ENCODE results near the gene GARNL3.

Gene GARNL3

GRCh38 chr9:127308652-127309434 lies 44.3 kb downstream of the GARNL3 start:
- H3K4me3 ChIP-seq (ENCODE audit: insufficient read depth, low read depth, low read length, poor library complexity, severe bottlenecking), result no peak overlapping the region

GRCh38 chr9:127309715-127310114 lies 45.1 kb downstream of the GARNL3 start:
- H3K27ac ChIP-seq (ENCODE audit: insufficient read depth, low read length, poor library complexity, severe bottlenecking), result no peak overlapping the region
- no peak overlapping the region for H3K4me3 ChIP-seq (ENCODE audit: insufficient read depth, low read depth, low read length, poor library complexity, severe bottlenecking)
- no peaks in the 10 kb centered on the region for H3K4me1 ChIP-seq (ENCODE audit: control insufficient read depth, insufficient read depth, low read length, poor library complexity, severe bottlenecking)
- no peaks in the 10 kb centered on the region for H3K9me3 ChIP-seq (ENCODE audit: control insufficient read depth, low read length)
- no peak for DNase-seq
- no peaks in the 10 kb centered on the region for H3K27me3 ChIP-seq (replicated peaks; ENCODE audit: control insufficient read depth, insufficient read depth, low read length, poor library complexity, severe bottlenecking)
- no peaks in the 10 kb centered on the region for H3K36me3 ChIP-seq (ENCODE audit: control insufficient read depth, insufficient read depth, low read length)

More at GRCh38 chr9:127308652-127309434, 44.3 kb downstream of the GARNL3 start:
- Histone ChIP-seq H3K27ac (ENCODE audit: insufficient read depth, low read length, poor library complexity, severe bottlenecking) (no peak overlapping the region), H3K9me3 (ENCODE audit: control insufficient read depth, low read length) (no peaks in the 10 kb centered on the region), H3K36me3 (ENCODE audit: control insufficient read depth, insufficient read depth, low read length) (no peaks in the 10 kb centered on the region), H3K27me3 (replicated peaks; ENCODE audit: control insufficient read depth, insufficient read depth, low read length, poor library complexity, severe bottlenecking) (no peaks in the 10 kb centered on the region), H3K4me1 (ENCODE audit: control insufficient read depth, insufficient read depth, low read length, poor library complexity, severe bottlenecking) (no peaks in the 10 kb centered on the region)
- DNase-seq, result no peak

GRCh38 chr9:127311239-127311741 lies 46.7 kb downstream of the GARNL3 start:
- Histone ChIP-seq H3K36me3 (ENCODE audit: control insufficient read depth, insufficient read depth, low read length) (no peaks in the 10 kb centered on the region), H3K4me1 (ENCODE audit: control insufficient read depth, insufficient read depth, low read length, poor library complexity, severe bottlenecking) (no peaks in the 10 kb centered on the region), H3K4me3 (ENCODE audit: insufficient read depth, low read depth, low read length, poor library complexity, severe bottlenecking) (no peak overlapping the region), H3K27me3 (replicated peaks; ENCODE audit: control insufficient read depth, insufficient read depth, low read length, poor library complexity, severe bottlenecking) (no peaks in the 10 kb centered on the region), H3K27ac (ENCODE audit: insufficient read depth, low read length, poor library complexity, severe bottlenecking) (no peak overlapping the region), H3K9me3 (ENCODE audit: control insufficient read depth, low read length) (no peaks in the 10 kb centered on the region)
- no peak for DNase-seq

GRCh38 chr9:127313042-127313560 lies 48.5 kb downstream of the GARNL3 start:
- H3K9me3 ChIP-seq (ENCODE audit: control insufficient read depth, low read length), result no peaks in the 10 kb centered on the region

GRCh38 chr9:127314911-127315310 lies 50.3 kb downstream of the GARNL3 start:
- H3K9me3 ChIP-seq (ENCODE audit: control insufficient read depth, low read length), result no peaks in the 10 kb centered on the region
- no peaks in the 10 kb centered on the region for H3K36me3 ChIP-seq (ENCODE audit: control insufficient read depth, insufficient read depth, low read length)
- DNase-seq, result no peak
- H3K4me3 ChIP-seq (ENCODE audit: insufficient read depth, low read depth, low read length, poor library complexity, severe bottlenecking), result no peak overlapping the region
- H3K27me3 ChIP-seq (replicated peaks; ENCODE audit: control insufficient read depth, insufficient read depth, low read length, poor library complexity, severe bottlenecking), result no peaks in the 10 kb centered on the region
- no peak overlapping the region for H3K27ac ChIP-seq (ENCODE audit: insufficient read depth, low read length, poor library complexity, severe bottlenecking)
- H3K4me1 ChIP-seq (ENCODE audit: control insufficient read depth, insufficient read depth, low read length, poor library complexity, severe bottlenecking), result no peaks in the 10 kb centered on the region

More at GRCh38 chr9:127313042-127313560, 48.5 kb downstream of the GARNL3 start:
- Histone ChIP-seq H3K4me1 (ENCODE audit: control insufficient read depth, insufficient read depth, low read length, poor library complexity, severe bottlenecking) (no peaks in the 10 kb centered on the region), H3K27ac (ENCODE audit: insufficient read depth, low read length, poor library complexity, severe bottlenecking) (no peak overlapping the region), H3K4me3 (ENCODE audit: insufficient read depth, low read depth, low read length, poor library complexity, severe bottlenecking) (no peak overlapping the region), H3K27me3 (replicated peaks; ENCODE audit: control insufficient read depth, insufficient read depth, low read length, poor library complexity, severe bottlenecking) (no peaks in the 10 kb centered on the region), H3K36me3 (ENCODE audit: control insufficient read depth, insufficient read depth, low read length) (no peaks in the 10 kb centered on the region)
- no peak for DNase-seq

GRCh38 chr9:127316586-127317323 lies 52.2 kb downstream of the GARNL3 start:
- no peak for DNase-seq
- Histone ChIP-seq H3K36me3 (ENCODE audit: control insufficient read depth, insufficient read depth, low read length) (no peaks in the 10 kb centered on the region), H3K27ac (ENCODE audit: insufficient read depth, low read length, poor library complexity, severe bottlenecking) (no peak overlapping the region), H3K4me1 (ENCODE audit: control insufficient read depth, insufficient read depth, low read length, poor library complexity, severe bottlenecking) (no peaks in the 10 kb centered on the region), H3K27me3 (replicated peaks; ENCODE audit: control insufficient read depth, insufficient read depth, low read length, poor library complexity, severe bottlenecking) (no peaks in the 10 kb centered on the region), H3K4me3 (ENCODE audit: insufficient read depth, low read depth, low read length, poor library complexity, severe bottlenecking) (no peak overlapping the region), H3K9me3 (ENCODE audit: control insufficient read depth, low read length) (no peaks in the 10 kb centered on the region)

GRCh38 chr9:127318651-127319167 lies 54.1 kb downstream of the GARNL3 start:
- Histone ChIP-seq H3K4me3 (ENCODE audit: insufficient read depth, low read depth, low read length, poor library complexity, severe bottlenecking) (no peak overlapping the region), H3K36me3 (ENCODE audit: control insufficient read depth, insufficient read depth, low read length) (no peaks in the 10 kb centered on the region), H3K4me1 (ENCODE audit: control insufficient read depth, insufficient read depth, low read length, poor library complexity, severe bottlenecking) (no peaks in the 10 kb centered on the region), H3K27me3 (replicated peaks; ENCODE audit: control insufficient read depth, insufficient read depth, low read length, poor library complexity, severe bottlenecking) (no peaks in the 10 kb centered on the region), H3K27ac (ENCODE audit: insufficient read depth, low read length, poor library complexity, severe bottlenecking) (no peak overlapping the region), H3K9me3 (ENCODE audit: control insufficient read depth, low read length) (no peaks in the 10 kb centered on the region)
- no peak for DNase-seq

GRCh38 chr9:127319366-127320114 lies 55.0 kb downstream of the GARNL3 start:
- no peak for DNase-seq
- Histone ChIP-seq H3K9me3 (ENCODE audit: control insufficient read depth, low read length) (no peaks in the 10 kb centered on the region), H3K4me1 (ENCODE audit: control insufficient read depth, insufficient read depth, low read length, poor library complexity, severe bottlenecking) (no peaks in the 10 kb centered on the region), H3K36me3 (ENCODE audit: control insufficient read depth, insufficient read depth, low read length) (no peaks in the 10 kb centered on the region), H3K27me3 (replicated peaks; ENCODE audit: control insufficient read depth, insufficient read depth, low read length, poor library complexity, severe bottlenecking) (no peaks in the 10 kb centered on the region), H3K4me3 (ENCODE audit: insufficient read depth, low read depth, low read length, poor library complexity, severe bottlenecking) (no peak overlapping the region), H3K27ac (ENCODE audit: insufficient read depth, low read length, poor library complexity, severe bottlenecking) (no peak overlapping the region)

- no peaks in the 10 kb centered on the region for H3K4me1 ChIP-seq (ENCODE audit: control insufficient read depth, insufficient read depth, low read length, poor library complexity, severe bottlenecking)
- H3K4me3 ChIP-seq (ENCODE audit: insufficient read depth, low read depth, low read length, poor library complexity, severe bottlenecking), result no peak overlapping the region
- no peaks in the 10 kb centered on the region for H3K27me3 ChIP-seq (replicated peaks; ENCODE audit: control insufficient read depth, insufficient read depth, low read length, poor library complexity, severe bottlenecking)
- DNase-seq, result no peak
- H3K36me3 ChIP-seq (ENCODE audit: control insufficient read depth, insufficient read depth, low read length), result no peaks in the 10 kb centered on the region
- H3K9me3 ChIP-seq (ENCODE audit: control insufficient read depth, low read length), result no peaks in the 10 kb centered on the region
- H3K27ac ChIP-seq (ENCODE audit: insufficient read depth, low read length, poor library complexity, severe bottlenecking), result no peak overlapping the region
These were observed 55.5 kb downstream of the GARNL3 start for GRCh38 chr9:127320115-127320378.
